ENCODE results near the gene PIAS4. TPM values are rescaled to one million over a fixed set of nuclear protein-coding genes. Genes with fewer than 3 reads are reported as not detected.

PIAS4 gene
- total and polyA plus RNA-seq, 7 experiments from 2014 or later: 3.9 to 40.6 (median 24.3) TPM

DNA sequence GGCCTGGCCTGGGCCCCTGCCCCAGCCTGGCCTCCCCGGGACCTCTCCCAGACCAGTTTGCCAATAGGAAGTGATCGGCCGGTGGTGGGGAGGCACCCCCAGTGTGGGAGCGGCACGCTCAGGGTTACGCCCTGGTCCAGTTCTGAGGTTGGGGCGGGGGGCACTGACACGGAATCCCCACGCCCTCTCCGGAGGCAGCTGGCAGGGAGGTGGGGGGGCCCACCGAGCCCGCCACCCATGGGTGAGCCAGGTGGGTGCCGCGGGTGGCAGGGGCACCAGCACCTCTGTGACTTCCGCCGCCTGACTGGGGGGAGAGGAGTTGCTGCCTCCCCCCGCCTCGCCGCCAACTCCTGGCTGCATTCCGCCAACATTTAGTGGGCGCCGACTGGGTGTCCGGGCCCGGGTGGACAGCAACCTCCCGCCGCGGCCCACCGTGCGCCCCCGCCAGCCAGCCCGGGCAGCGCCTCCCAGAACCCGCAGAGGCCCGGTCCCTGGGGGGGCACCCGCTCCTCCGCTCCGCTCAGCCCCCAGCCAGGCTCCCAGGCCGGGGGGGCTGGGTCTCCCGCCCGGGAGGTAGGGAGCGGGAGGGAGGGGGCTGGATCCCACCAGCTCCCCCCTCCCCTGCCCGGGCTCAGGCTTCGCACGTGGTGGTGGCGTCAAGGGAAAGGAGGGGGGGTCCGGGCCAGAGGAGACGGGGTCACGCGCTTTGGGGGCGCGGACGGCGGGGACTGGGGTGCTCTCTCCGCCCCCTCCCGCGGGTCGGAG, 57.1 kb downstream of the PIAS4 start:
- Mint-ChIP-seq H3K4me1 (peaks cover 5 to 45% (median 25%) of the 10 kb centered on the region in 7 donors), H3K36me3 (peaks cover 0 to 2% (median 0%) of the 10 kb centered on the region in 5 donors), H3K9me3 (peaks cover 0 to 1% (median 0%) of the 10 kb centered on the region in 11 donors), H3K27ac (peak overlapping the region in 3 of 9 donors; percentile 38 to 78 (median 54)), H3K27me3 (no peaks in the 10 kb centered on the region), H3K4me3 (peak overlapping the region in 9 of 10 donors; percentile 64 to 87 (median 80))
- Histone ChIP-seq H3K9me3 (ENCODE audit: control insufficient read depth in 2 of 3, low read length in 3 of 3) (no peaks in the 10 kb centered on the region), H3K4me1 (ENCODE audit: control insufficient read depth in 2 of 2, insufficient read depth in 2 of 2, low read length in 2 of 2) (peaks cover 48 to 56% of the 10 kb centered on the region in 2 donors), H3K27me3 (ENCODE audit: control insufficient read depth in 2 of 2, insufficient read depth in 2 of 2, low read length in 2 of 2) (no peaks in the 10 kb centered on the region), H3K36me3 (ENCODE audit: control insufficient read depth in 2 of 3, insufficient read depth in 3 of 3, low read length in 3 of 3) (peaks cover 0 to 36% (median 0%) of the 10 kb centered on the region in 3 experiments), H3K27ac (ENCODE audit: low read depth, low read length) (peak overlapping the region; percentile 81), H3K4me3 (ENCODE audit: low read length) (peak overlapping the region; percentile 45)
- ChIA-PET CTCF (interaction anchor here (1.1 kb wide), 1 partner anchor 50 kb away, joined by 3 read pairs; no protein-coding TSS in a partner anchor), POLR2A (interaction anchor here (0.6 to 2.9 kb wide), 5 partner anchors 40 to 93 kb away, joined by 3 to 10 read pairs (median 3); partner anchors contain the start of gene DAPK3)
- DNase-seq (peak in 8 of 9 donors; percentile 30 to 57 (median 42)), ATAC-seq (no peak)
- intact Hi-C loops (cut with micrococcal nuclease): loop anchor here in 1 of 2 donors (5.0 kb wide), 3 partner anchors 43 to 393 kb away; partner anchors contain the start of genes ANKRD24, SIRT6 and UBXN6

DNA sequence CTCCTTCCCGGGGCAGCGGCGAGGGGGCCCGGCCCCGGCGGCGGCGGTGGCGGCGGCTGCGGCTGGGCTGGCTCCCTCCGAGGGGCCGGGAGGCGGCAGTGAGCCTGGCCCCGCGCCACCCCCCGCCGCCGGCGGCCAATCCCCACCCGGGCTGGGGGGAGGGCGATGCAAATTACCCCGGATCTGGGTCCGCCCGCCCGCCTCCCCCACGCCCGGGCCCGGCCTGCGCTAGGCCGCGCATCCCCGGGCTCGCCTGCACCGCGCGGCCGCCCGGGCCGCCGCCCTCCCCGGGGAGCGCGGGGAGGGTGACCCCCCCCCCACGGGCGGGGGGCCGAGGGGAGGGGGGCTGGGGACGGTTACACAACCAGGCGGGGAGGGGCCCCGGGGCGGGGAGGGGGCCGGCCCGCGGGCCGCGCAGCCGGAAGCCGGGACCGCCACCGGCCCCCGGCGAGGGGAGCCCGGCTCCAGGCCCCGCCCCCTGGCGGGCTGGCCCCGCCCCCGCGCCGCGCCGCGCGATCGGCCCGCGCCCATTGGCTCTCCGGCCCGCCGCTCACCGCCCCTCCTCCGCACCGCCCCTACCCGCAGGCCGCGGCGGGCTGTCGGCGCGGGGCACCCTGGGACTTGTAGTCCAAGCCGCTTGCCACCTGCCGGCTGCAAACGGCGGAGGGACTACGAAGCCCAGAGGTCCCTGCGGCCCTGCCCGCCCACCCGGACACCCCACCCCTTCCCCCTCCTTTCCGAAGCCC, 58.1 kb downstream of the PIAS4 start:
- peaks cover 0 to 1% (median 0%) of the 10 kb centered on the region in 11 donors for H3K9me3 Mint-ChIP-seq
- ATAC-seq (peak; percentile 89), DNase-seq (peak; percentile 97 to 99 (median 98))
- peaks cover 0 to 2% (median 0%) of the 10 kb centered on the region in 5 donors for H3K36me3 Mint-ChIP-seq
- Histone ChIP-seq H3K27ac (ENCODE audit: low read depth, low read length) (peak overlapping the region; percentile 95), H3K36me3 (ENCODE audit: control insufficient read depth in 2 of 3, insufficient read depth in 3 of 3, low read length in 3 of 3) (peaks cover 0 to 31% (median 0%) of the 10 kb centered on the region in 3 experiments), H3K4me1 (ENCODE audit: control insufficient read depth in 2 of 2, insufficient read depth in 2 of 2, low read length in 2 of 2) (peaks cover 41 to 56% of the 10 kb centered on the region in 2 donors), H3K9me3 (ENCODE audit: control insufficient read depth in 2 of 3, low read length in 3 of 3) (no peaks in the 10 kb centered on the region), H3K4me3 (ENCODE audit: low read length) (no peak overlapping the region), H3K27me3 (ENCODE audit: control insufficient read depth in 2 of 2, insufficient read depth in 2 of 2, low read length in 2 of 2) (no peaks in the 10 kb centered on the region)
- H3K27ac Mint-ChIP-seq: peak overlapping the region in 6 of 9 donors; percentile 12 to 86 (median 66)
- ChIA-PET POLR2A (interaction anchor here (0.6 to 2.8 kb wide), 13 partner anchors 12 to 181 kb away, joined by 3 to 36 read pairs (median 6); partner anchors contain the start of genes EEF2, PIAS4 and YJU2), CTCF (no interaction called here)
- H3K4me3 Mint-ChIP-seq: peak overlapping the region; percentile 29 to 90 (median 67)
- intact Hi-C loops (cut with micrococcal nuclease): loop anchor here (1.0 to 5.0 kb wide), 18 partner anchors 13 to 407 kb away; partner anchors contain the start of genes ANKRD24 (in 2 of the 2), EEF2 (in 2 of the 2), MAP2K2 (in 2 of the 2) and PIAS4 (in 2 of the 2)
- H3K27me3 Mint-ChIP-seq: no peaks in the 10 kb centered on the region
- peaks cover under 1 to 42% (median 26%) of the 10 kb centered on the region in 7 donors for H3K4me1 Mint-ChIP-seq

DNA sequence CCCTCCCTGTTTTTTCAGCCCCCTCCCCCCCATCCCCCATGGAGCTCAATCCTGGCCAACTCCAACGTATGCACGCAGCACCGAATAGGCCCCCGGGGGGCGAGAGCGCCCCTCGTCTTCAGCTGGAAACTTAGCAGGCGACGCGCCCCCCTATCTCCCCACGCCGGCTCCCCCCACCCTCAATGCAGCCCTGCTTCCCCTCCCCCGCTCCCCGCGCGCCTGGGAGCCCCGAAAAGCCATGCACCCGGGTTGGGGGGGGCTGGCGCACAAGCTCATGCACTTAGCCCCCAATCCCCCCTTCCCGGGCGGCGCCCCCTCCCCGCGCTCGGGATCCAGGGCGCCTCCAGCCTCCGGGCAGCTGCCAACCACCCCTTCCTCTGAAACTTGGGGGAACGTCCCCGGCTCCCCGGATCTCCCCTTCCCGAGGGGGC, 58.7 kb downstream of the PIAS4 start:
- Mint-ChIP-seq H3K27ac (peak overlapping the region in 6 of 9 donors; percentile 12 to 86 (median 66)), H3K9me3 (peaks cover 0 to 1% (median 0%) of the 10 kb centered on the region in 11 donors), H3K4me3 (peak overlapping the region; percentile 47 to 90 (median 71)), H3K27me3 (no peaks in the 10 kb centered on the region), H3K4me1 (peaks cover 0 to 39% (median 26%) of the 10 kb centered on the region in 7 donors), H3K36me3 (peaks cover 0 to 2% (median 0%) of the 10 kb centered on the region in 5 donors)
- peak overlapping the region; percentile 95 for H3K27ac ChIP-seq (ENCODE audit: low read depth, low read length)
- DNase-seq (peak; percentile 58 to 75 (median 69)), ATAC-seq (no peak)
- peak overlapping the region; percentile 57 for H3K4me3 ChIP-seq (ENCODE audit: low read length)
- ChIA-PET POLR2A (interaction anchor here (0.6 to 2.8 kb wide), 15 partner anchors 12 to 181 kb away, joined by 3 to 36 read pairs (median 6); partner anchors contain the start of genes EEF2, PIAS4 and YJU2), CTCF (no interaction called here)
- peaks cover 35 to 50% of the 10 kb centered on the region in 2 donors for H3K4me1 ChIP-seq (ENCODE audit: control insufficient read depth in 2 of 2, insufficient read depth in 2 of 2, low read length in 2 of 2)
- no peaks in the 10 kb centered on the region for H3K27me3 ChIP-seq (ENCODE audit: control insufficient read depth in 2 of 2, insufficient read depth in 2 of 2, low read length in 2 of 2)
- H3K9me3 ChIP-seq (ENCODE audit: control insufficient read depth in 2 of 3, low read length in 3 of 3): no peaks in the 10 kb centered on the region
- peaks cover 0 to 31% (median 0%) of the 10 kb centered on the region in 3 experiments for H3K36me3 ChIP-seq (ENCODE audit: control insufficient read depth in 2 of 3, insufficient read depth in 3 of 3, low read length in 3 of 3)
- intact Hi-C loops (cut with micrococcal nuclease): loop anchor here (1.0 to 5.0 kb wide), 18 partner anchors 12 to 406 kb away; partner anchors contain the start of genes ANKRD24 (in 2 of the 2), EEF2 (in 2 of the 2), MAP2K2 (in 2 of the 2) and PIAS4 (in 2 of the 2)

DNA sequence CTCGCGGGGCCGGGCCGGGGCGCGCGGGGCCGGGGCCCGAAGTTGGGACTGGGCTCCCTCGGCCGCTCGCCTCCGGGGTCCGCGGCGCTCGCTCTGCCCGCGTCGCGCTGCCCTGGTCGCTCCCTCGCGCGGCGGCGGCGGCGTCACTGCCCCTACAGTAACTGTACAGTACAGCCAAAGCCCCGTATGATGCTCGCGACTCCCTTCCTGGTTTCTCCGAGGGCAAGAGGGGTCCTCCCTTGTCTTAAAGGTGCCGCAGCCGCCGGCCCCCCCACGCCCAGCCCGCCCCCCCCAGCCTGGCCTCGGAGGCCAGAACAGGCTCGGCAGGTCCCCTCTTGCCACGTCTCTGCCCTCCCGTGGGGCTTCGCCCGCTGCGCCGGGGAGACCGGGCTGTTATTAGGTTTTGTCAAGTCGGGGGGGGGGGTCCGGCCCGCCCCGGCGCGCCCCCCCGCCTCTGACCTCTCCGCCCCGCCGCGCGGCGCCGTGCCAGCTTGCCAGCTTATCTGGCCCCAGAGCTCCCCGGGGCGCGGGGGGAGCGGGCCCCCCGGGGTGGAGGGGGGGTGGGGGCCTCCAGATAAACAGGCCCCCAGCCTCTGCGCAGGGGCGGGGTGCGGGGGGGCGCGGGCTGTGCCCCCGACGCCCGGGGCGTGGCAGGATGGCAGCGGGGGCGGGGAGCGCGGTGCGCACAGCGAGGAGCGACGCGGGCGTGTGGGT, 59.3 kb downstream of the PIAS4 start, which contains the start of gene ZBTB7A:
TSS of gene ZBTB7A (minus strand) at position 218 of the 714 bp plus-strand sequence. CDS start 11,667 bp downstream, outside the sequence.
- Mint-ChIP-seq H3K27ac (peak within 1 kb of the TSS; percentile 78 to 94 (median 88)), H3K4me3 (peak within 1 kb of the TSS; percentile 79 to 95 (median 89)), H3K27me3 (no peaks in the 10 kb centered on the region), H3K36me3 (peaks cover 0 to 2% (median 0%) of the 10 kb centered on the region in 5 donors), H3K9me3 (peaks cover 0 to 1% (median 0%) of the 10 kb centered on the region in 11 donors), H3K4me1 (peaks cover 0 to 39% (median 28%) of the 10 kb centered on the region in 7 donors)
- Histone ChIP-seq H3K27me3 (ENCODE audit: control insufficient read depth in 2 of 2, insufficient read depth in 2 of 2, low read length in 2 of 2) (no peaks in the 10 kb centered on the region), H3K36me3 (ENCODE audit: control insufficient read depth in 2 of 3, insufficient read depth in 3 of 3, low read length in 3 of 3) (peaks cover 0 to 27% (median 0%) of the 10 kb centered on the region in 3 experiments), H3K4me3 (ENCODE audit: low read length) (peak within 1 kb of the TSS; percentile 57), H3K27ac (ENCODE audit: low read depth, low read length) (peak within 1 kb of the TSS; percentile 95), H3K4me1 (ENCODE audit: control insufficient read depth in 2 of 2, insufficient read depth in 2 of 2, low read length in 2 of 2) (peaks cover 29 to 44% of the 10 kb centered on the region in 2 donors), H3K9me3 (ENCODE audit: control insufficient read depth in 2 of 3, low read length in 3 of 3) (no peaks in the 10 kb centered on the region)
- DNase-seq (peak; percentile 63 to 84 (median 80)), ATAC-seq (peak; percentile 42)
- intact Hi-C loops (cut with micrococcal nuclease): loop anchor here (1.0 to 5.0 kb wide), 18 partner anchors 11 to 405 kb away; partner anchors contain the start of genes ANKRD24 (in 2 of the 2), EEF2 (in 2 of the 2), MAP2K2 (in 2 of the 2) and PIAS4 (in 2 of the 2)
- POLR2A ChIA-PET: interaction anchor here (0.7 to 2.8 kb wide), 18 partner anchors 11 to 180 kb away, joined by 3 to 36 read pairs (median 5); partner anchors contain the start of genes EEF2, PIAS4 and YJU2
- CTCF ChIA-PET: no interaction called here

DNA sequence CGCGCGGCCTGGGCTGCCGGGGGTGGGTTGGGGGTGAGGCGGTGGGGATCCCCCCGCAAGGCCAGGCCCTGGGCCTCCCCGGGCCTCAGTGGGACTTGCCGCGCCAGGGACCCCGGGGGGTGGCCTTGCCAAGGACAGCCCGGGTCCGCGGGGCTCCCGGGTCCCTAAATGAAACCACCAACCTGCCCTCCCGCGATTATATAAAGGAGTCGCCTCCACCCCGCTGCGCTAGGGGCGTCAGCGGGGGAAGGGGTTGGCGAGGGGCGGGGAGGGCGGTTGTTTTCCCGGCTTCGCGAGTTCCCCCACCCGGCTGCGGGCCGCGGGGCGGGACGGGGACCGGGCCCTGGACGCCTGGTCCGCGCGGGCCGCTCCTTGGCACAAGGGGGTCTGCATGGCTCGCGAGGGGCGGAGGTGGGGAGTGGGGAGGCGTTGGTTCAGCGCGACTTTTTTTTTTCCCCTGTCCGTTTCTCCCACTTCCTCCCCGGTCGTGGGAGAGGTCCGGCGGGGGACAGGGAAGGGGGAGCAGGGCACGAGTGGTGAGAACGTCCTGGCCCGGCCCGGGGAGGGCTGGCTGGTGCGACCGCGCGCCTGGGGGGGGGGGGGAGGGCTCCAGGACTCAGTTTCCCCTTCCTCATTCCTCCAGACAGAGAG, 60.0 kb downstream of the PIAS4 start:
- ChIA-PET POLR2A (interaction anchor here (0.5 to 2.8 kb wide), 12 partner anchors 10 to 564 kb away, joined by 3 to 36 read pairs (median 5); partner anchors contain the start of gene PIAS4), CTCF (no interaction called here)
- peak overlapping the region; percentile 83 to 94 (median 90) for H3K27ac Mint-ChIP-seq
- Histone ChIP-seq H3K4me3 (ENCODE audit: low read length) (peak overlapping the region; percentile 52), H3K27ac (ENCODE audit: low read depth, low read length) (peak overlapping the region; percentile 95), H3K4me1 (ENCODE audit: control insufficient read depth in 2 of 2, insufficient read depth in 2 of 2, low read length in 2 of 2) (peaks cover 22 to 37% of the 10 kb centered on the region in 2 donors), H3K27me3 (ENCODE audit: control insufficient read depth in 2 of 2, insufficient read depth in 2 of 2, low read length in 2 of 2) (no peaks in the 10 kb centered on the region), H3K36me3 (ENCODE audit: control insufficient read depth in 2 of 3, insufficient read depth in 3 of 3, low read length in 3 of 3) (peaks cover 0 to 20% (median 0%) of the 10 kb centered on the region in 3 experiments), H3K9me3 (ENCODE audit: control insufficient read depth in 2 of 3, low read length in 3 of 3) (no peaks in the 10 kb centered on the region)
- H3K4me1 Mint-ChIP-seq: peaks cover 0 to 38% (median 26%) of the 10 kb centered on the region in 7 donors
- peaks cover 0 to 1% (median 0%) of the 10 kb centered on the region in 11 donors for H3K9me3 Mint-ChIP-seq
- peak overlapping the region; percentile 79 to 95 (median 88) for H3K4me3 Mint-ChIP-seq
- peak in 4 of 9 donors; percentile 48 to 72 (median 68) for DNase-seq
- intact Hi-C loops (cut with micrococcal nuclease): loop anchor here (2.0 to 5.0 kb wide), 6 partner anchors 21 to 390 kb away; partner anchors contain the start of genes ANKRD24 (in 1 of the 2), MAP2K2 (in 1 of the 2), MRPL54 (in 1 of the 2) and SIRT6 (in 1 of the 2)
- no peaks in the 10 kb centered on the region for H3K27me3 Mint-ChIP-seq
- ATAC-seq: peak; percentile 1
- H3K36me3 Mint-ChIP-seq: peaks cover 0 to 2% (median 0%) of the 10 kb centered on the region in 5 donors

Data from naive thymus-derived CD4-positive, alpha-beta T cell (primary cell).